ENCODE results near the gene KRT17. TPM values are rescaled to one million over a fixed set of nuclear protein-coding genes. Genes with fewer than 3 reads are reported as not detected.

KRT17 gene
- total and polyA plus RNA-seq, 2 of the 4 experiments (the other 2 are of a cell fraction), result 2.5 to 4.6 TPM

GRCh38 chr17:41657936-41658335 is 33.6 kb upstream of the KRT17 start:
- no TSS peak for BruUV-seq (replicated peaks)
- H3K27ac ChIP-seq (ENCODE audit: insufficient read depth, low read length), result no peak overlapping the region
- no peak overlapping the region for H4K8ac ChIP-seq (ENCODE audit: low read depth in 2 of 2, low read length in 2 of 2)
- 81% methylated on average over 4 of the region's 12 CpGs; no CpG with 5 or more reads in 1 of the 2 experiments for WGBS, 2 experiments (ENCODE audit: extremely low coverage in 2 of 2, insufficient read length in 1 of 2)
- H3K9ac ChIP-seq (ENCODE audit: low read depth, low read length), result no peak overlapping the region
- H3K27me3 ChIP-seq (ENCODE audit: control insufficient read depth, insufficient read depth, low read length), result peaks cover 3% of the 10 kb centered on the region; the same call in 1 of the 2 replicates
- H3K36me3 ChIP-seq (ENCODE audit: control insufficient read depth, insufficient read depth, low read length), result no peaks in the 10 kb centered on the region
- dilution Hi-C loops (cut with HindIII; ENCODE audit: low sequenced_read_pairs, unreplicated experiment), result no loop called here
- H3K9me1 ChIP-seq (ENCODE audit: insufficient read depth, low read length), result no peaks in the 10 kb centered on the region
- no peak overlapping the region for H2AK5ac ChIP-seq (ENCODE audit: low read depth, low read length)
- no peaks in the 10 kb centered on the region for H3K9me3 ChIP-seq (ENCODE audit: control insufficient read depth, insufficient read depth, low read length)
- no peak for DNase-seq
- H3K23ac ChIP-seq (ENCODE audit: low read depth, low read length), result no peak overlapping the region
- H3K14ac ChIP-seq (replicated peaks; ENCODE audit: low read depth, low read length), result no peak overlapping the region
- no peak overlapping the region for H4K5ac ChIP-seq (ENCODE audit: low read depth, low read length)
- H3K18ac ChIP-seq (ENCODE audit: low read depth, low read length), result no peak overlapping the region
- no peaks in the 10 kb centered on the region for H3K79me1 ChIP-seq (ENCODE audit: low read depth in 1 of 2, low read length in 2 of 2)
- ChIA-PET CTCF (no interaction called here), POLR2A (ENCODE audit: unreplicated experiment) (no interaction called here)
- H3K56ac ChIP-seq (ENCODE audit: extremely low read depth, insufficient read depth, low read length), result no peak overlapping the region
- H3K4me3 ChIP-seq (ENCODE audit: insufficient read depth, low read depth, low read length), result no peak overlapping the region
- H2BK15ac ChIP-seq (ENCODE audit: low read depth, low read length), result no peak overlapping the region
- no peak overlapping the region for H2BK5ac ChIP-seq (ENCODE audit: low read depth, low read length, poor library complexity, severe bottlenecking)
- in situ Hi-C loops (cut with MboI; ENCODE audit: low sequenced_read_pairs), result loop anchor here (25.0 kb wide), 1 partner anchor 1296 kb away; the partner anchor contains the start of gene GJD3
- no peaks in the 10 kb centered on the region for H4K20me1 ChIP-seq (ENCODE audit: insufficient read depth, low read length)
- H4K91ac ChIP-seq (ENCODE audit: insufficient read depth, low read depth, low read length), result no peak overlapping the region
- H2AK9ac ChIP-seq (replicated peaks; ENCODE audit: low read depth, low read length, poor library complexity), result no peak overlapping the region
- H3K4me1 ChIP-seq (ENCODE audit: control insufficient read depth, insufficient read depth, low read length), result no peaks in the 10 kb centered on the region
- TF ChIP-seq RFX5 (IDR thresholded peaks at IDR 0.05; ENCODE audit: low read depth, low read length) (no peak), CTCF (conservative IDR thresholded peaks at IDR 0.05; ENCODE audit: low read depth, low read length) (no peak)
- ATAC-seq (ENCODE audit: low read depth), result no peak
- no peak overlapping the region for H2AFZ ChIP-seq (replicated peaks; ENCODE audit: low read length, poor library complexity)
- intact Hi-C loops (cut with micrococcal nuclease), result no loop called here
- no peak overlapping the region for H2BK20ac ChIP-seq (ENCODE audit: low read depth, low read length)
- H3K4ac ChIP-seq (ENCODE audit: low read depth, low read length), result no peak overlapping the region
- H2BK120ac ChIP-seq (ENCODE audit: low read depth, low read length), result no peak overlapping the region
- H3K4me2 ChIP-seq (ENCODE audit: low read depth, low read length), result no peak overlapping the region

All from IMR-90 (cell line).